Right renal pelvis (tissue), 4 donors: ENCODE data around the gene LYST. TPM values are rescaled to one million over a fixed set of nuclear protein-coding genes. Genes with fewer than 3 reads are reported as not detected.
A peak's percentile ranks its signal among the peaks of the same experiment; 100 is the strongest.
"Not testable (repeated sequence)": the region's sequence is repeated elsewhere in the genome, so short reads cannot be mapped to it uniquely, and the experiment has no call there.

ENCODE experiments used
- DNase-seq, 4 donors: peaks; one replicate each; pipeline ENCODE4 v3.0.0-alpha.2; 2013; ENCODE audit warnings: low read depth in 4 of 4, low spot score in 3 of 4, missing footprints in 1 of 4
- polyA plus RNA-seq, 4 donors: library from polyadenylated mRNA; unstranded; fragments of 120-200 nt; gene quantifications; one replicate each; pipeline ENCODE4 v1.2.1, GENCODE V29; 2013; ENCODE audit not compliant: insufficient read length in 4 of 4

The LYST gene
- polyA plus RNA-seq, 4 donors: 10.7 to 14.6 (median 13.3) TPM

- DNase-seq: no peak
Measured at GRCh38 chr1:235822685-235823084, 44.0 kb downstream of the LYST start.

GRCh38 chr1:235821361-235821981 lies 45.2 kb downstream of the LYST start:
- DNase-seq: no peak

GRCh38 chr1:235820061-235820460 lies 46.6 kb downstream of the LYST start:
- DNase-seq: no peak

GRCh38 chr1:235818632-235819136 lies 48.0 kb downstream of the LYST start:
- no peak for DNase-seq

DNA sequence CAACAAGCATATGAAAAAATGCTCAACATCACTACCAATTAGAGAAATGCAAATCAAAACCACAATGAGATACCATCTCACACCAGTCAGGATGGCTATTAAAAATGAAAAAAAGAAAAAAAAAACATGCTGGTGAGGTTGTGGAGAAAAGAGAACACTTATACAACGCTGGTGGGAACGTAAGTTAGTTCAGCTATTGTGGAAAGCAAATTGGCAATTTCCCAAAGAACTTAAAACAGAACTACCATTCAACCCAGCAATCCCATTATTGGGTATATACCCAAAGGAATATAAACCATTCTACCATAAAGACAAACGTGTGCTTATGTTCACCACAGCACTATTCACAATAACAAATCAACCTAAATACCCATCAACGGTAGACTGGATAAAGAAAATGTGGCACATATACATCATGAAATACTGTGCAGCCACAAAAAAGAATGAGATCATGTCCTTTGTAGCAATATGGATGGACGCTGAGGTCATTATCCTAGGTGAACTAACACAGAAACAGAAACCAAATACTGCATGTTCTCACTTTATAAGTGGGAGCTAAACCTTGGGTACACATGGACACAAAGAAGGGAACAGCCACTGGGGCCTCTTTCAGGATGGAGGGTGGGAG lies 49.5 kb downstream of the LYST start:
- no peak for DNase-seq

DNA sequence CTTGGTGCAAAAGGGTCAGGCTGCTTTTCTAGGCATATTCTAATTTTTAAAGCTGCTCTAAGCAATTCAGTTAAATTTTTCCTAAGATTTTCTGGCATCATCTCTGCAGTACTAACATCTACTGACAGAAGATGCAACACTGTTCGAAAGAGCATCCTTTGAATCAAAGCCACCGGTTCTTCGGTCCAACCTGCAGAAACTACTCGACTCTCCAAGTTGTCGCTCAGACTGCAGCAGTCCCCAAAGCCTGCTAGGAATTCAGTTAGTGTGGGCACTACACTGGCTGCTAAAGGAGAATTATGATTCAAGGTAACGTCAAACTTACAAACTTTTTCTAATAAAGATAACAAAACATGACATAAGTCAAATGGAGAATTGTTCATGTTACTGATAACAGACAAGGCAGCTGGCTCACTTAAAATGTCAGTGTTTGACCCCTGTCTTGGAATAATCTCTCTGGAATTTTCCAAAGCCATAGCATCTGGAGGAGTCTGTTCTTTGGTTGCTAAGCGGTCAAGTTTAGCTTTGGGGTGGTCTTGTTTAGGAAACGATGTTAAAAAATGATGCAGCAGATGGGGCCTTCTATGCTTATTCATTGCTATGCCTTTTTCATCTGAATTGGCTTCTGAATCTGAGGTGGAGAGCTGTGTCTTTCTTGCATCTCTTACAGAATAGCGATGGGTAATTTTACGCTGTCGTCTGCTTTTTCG lies 56.9 kb downstream of the LYST start:
- DNase-seq: peak in 3 of 4 donors; percentile 22 to 34 (median 28)

- DNase-seq: no peak
Measured at GRCh38 chr1:235808223-235808622, 58.5 kb downstream of the LYST start.

- no peak for DNase-seq
Measured at GRCh38 chr1:235806123-235806522, 60.6 kb downstream of the LYST start.

- no peak for DNase-seq
Measured at GRCh38 chr1:235802573-235803346, 63.9 kb downstream of the LYST start.

DNA sequence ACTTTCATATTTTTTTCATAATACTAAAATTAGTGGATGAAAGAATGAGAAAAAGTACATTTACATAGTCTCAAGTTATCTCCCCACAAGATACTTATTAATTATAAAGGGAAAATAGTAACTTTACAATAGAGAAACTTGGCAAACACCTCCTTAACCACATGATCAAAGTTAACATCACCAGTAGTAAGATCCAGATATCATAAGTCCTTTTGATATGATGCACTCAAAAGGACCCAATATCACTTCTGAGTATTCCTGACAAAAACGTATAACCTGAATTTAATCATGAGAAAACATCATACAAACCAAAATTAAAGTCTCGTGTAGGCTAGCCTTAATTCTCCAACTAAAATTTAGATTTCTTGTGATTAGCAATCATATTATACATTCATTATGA lies 67.4 kb downstream of the LYST start:
- no peak for DNase-seq

DNA sequence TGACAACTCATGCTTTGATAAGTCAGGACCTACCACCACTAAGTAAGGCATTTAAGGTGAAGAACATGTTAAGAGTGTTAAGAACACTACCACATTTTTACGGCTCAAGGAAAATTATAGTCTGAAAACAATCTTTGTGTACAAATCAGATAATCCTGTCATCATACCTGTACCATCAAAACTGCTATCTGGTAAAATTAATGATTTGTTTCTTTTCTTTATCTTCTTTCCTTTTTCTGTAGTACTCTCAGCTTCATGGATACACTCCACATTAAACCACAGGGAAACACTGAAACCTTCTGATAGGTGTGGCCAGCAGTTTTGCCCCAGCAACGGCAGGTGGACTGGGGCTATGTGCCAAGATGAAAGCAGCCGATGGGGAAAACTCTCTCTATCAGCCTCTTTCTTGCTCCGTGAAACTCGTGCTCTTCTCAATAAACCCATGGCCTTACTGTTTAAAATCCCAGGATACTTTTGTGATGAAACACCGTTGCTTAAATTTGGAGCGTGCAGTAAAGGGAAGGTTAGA lies 75.1 kb downstream of the LYST start:
- no peak for DNase-seq

- no peak for DNase-seq
Measured at GRCh38 chr1:235790123-235790522, 76.6 kb downstream of the LYST start.

DNA sequence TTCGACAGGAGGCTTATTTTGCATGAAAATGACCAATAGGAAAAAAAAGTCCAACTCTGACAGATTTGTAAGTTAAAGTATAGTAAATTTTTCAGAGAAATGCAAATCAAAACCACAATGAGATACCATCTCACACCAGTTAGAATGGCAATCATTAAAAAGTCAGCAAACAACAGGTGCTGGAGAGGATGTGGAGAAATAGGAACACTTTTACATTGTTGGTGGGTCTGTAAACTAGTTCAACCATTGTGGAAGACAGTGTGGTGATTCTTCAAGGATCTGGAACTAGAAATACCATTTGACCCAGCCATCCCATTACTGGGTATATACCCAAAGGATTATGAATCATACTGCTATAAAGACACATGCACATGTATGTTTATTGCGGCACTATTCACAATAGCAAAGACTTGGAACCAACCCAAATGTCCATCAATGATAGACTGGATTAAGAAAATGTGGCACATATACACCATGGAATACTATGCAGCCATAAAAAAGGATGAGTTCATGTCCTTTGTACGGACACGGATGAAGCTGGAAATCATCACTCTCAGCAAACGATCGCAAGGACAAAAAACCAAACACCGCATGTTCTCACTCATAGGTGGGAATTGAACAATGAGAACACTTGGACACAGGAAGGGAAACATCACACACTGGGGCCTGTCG lies 80.3 kb downstream of the LYST start:
- not testable (repeated sequence) for DNase-seq

GRCh38 chr1:235784950-235785349 lies 81.8 kb downstream of the LYST start:
- no peak for DNase-seq

DNA sequence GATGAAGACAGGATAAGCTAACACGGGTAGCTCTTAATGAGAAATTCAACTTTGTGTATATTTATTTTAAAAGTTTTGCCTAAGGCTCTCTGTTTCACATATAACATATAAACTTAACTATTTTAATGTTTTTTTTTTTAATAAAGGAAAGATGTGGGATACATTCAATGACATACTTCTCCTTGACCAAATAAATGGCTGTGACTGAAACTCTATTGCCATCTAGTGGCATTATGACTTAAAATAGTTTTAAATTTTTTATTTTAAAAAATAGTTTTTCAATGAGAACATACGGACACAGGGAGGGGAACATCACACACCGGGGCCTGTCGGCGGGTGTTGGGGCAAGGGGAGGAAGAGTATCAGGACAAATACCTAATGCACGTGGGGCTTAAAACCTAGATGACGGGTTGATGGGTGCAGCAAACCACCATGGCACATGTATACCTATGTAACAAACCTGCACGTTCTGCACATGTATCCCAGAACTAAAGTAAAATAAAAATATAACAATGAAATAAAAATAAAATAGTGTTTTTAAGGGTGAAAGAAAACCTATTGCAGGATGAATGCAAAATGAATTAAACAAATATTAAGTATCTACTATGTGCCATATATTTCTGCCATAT lies 83.4 kb downstream of the LYST start:
- DNase-seq: peak in 3 of 4 donors; percentile 14 to 28 (median 16)

DNA sequence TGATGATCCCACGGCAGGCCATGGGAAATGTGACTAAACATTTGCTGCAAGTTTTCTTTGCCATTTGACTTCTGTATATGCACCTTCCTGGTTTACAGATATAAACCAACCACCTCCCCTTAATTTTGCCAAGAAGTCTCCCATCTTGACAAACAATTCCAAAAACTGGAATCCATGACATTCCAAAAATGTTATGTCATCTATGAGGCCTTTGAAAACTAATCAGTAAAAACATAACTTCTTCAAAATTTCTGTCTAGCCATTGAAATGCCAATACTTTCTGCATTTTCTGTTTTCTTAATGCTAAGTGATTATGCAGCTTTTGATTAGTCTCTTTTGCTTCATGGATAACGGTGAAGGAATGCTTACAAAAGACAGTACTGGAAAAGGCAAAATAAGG lies 84.1 kb downstream of the LYST start:
- DNase-seq: no peak

DNA sequence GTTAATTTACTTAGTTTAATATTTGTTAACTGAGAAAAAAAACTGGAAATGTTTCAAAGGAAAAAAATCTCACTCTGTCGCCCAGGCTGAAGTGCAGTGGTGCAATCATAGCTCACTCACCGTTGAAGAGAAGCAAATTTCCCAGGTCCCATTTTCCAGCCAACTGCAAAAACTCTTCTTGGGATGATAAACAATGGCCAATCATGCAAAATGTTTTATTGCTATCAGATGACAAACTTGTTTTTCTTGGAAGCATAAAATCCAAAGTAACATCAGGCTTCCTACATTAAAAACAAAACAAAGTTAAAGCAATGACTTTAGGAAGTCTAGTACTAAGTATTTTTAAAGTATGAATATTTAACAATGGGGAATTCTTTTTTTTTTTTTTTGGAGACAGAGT lies 84.9 kb downstream of the LYST start:
- DNase-seq: no peak

- DNase-seq: no peak
Measured at GRCh38 chr1:235779770-235780169, 86.9 kb downstream of the LYST start.

DNA sequence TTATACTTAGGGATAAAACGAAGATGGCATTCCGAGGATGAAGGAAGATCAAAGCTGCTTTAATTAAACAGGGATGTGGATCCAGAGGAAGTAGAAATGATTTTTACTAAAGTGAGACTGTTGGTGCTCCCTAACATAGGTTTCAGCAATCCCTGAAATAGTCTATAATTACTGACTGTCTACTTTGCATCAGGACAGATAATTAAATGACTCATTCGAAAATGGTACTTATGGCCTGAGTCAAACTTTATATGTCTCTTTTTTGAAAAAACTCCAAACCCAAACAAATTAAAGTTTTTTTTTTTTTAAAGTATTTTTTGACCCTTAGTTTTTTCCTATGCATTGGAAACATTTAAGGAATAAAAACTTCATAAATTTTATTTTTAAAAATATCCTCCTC lies 90.3 kb downstream of the LYST start:
- DNase-seq: no peak
